PFSK-1 (cell line): ENCODE measurements around the gene DNAJB1.

Source experiments
- POLR2AphosphoS5 ChIP-seq: IDR thresholded peaks from 2 replicates; pipeline ENCODE4 v1.6.1; 2012; ENCODE audit warnings: low read depth, mild to moderate bottlenecking, control low read depth, low read length, moderate library complexity
- TAF1 ChIP-seq: IDR thresholded peaks from 2 replicates; pipeline ENCODE4 v1.6.1; 2012; ENCODE audit warnings: low read length, control low read depth, borderline replicate concordance; ENCODE audit not compliant: insufficient read depth
- TF ChIP-seq, protein P1 (sequence below), 2 experiments: IDR thresholded peaks; 2 replicates each; pipeline versions ENCODE4 v1.6.1 to v1.8.0; 2011 to 2012; ENCODE audit warnings: low read depth in 2 of 2, low read length in 2 of 2, control low read depth in 1 of 2, inconsistent platforms in 1 of 2, mild to moderate bottlenecking in 1 of 2, moderate library complexity in 1 of 2; ENCODE audit not compliant: insufficient read depth in 1 of 2

DNA sequence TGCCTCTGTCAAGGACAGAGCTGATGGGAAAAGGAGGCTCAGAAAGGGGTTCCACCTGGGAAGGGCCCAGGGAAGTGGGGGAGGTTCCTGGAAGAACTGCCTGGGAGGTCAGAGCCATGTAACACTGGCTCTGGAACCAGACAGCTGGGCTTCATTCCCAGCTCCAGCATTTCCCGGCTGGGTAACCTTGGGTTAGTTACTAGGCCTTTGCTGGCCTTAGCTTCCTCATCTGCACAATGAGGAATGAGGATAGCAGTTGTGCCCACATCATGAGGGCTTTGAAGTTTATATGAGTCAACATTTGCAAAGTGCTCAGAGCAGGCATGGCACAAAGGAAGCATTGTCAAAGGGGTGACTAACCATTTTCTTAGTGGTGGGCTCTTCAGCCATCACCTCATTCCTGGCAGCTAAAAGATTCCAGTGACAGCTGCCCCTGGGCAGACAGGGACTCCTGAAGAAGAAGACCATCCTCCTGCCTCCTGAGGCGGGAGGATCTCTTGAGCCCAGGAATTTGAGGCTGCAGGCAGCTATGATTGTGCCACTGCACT lies 1.7 kb upstream of the DNAJB1 start:
- TF ChIP-seq TAF1 (no peak), POLR2AphosphoS5 (no peak)
- TF ChIP-seq, protein P1, sequence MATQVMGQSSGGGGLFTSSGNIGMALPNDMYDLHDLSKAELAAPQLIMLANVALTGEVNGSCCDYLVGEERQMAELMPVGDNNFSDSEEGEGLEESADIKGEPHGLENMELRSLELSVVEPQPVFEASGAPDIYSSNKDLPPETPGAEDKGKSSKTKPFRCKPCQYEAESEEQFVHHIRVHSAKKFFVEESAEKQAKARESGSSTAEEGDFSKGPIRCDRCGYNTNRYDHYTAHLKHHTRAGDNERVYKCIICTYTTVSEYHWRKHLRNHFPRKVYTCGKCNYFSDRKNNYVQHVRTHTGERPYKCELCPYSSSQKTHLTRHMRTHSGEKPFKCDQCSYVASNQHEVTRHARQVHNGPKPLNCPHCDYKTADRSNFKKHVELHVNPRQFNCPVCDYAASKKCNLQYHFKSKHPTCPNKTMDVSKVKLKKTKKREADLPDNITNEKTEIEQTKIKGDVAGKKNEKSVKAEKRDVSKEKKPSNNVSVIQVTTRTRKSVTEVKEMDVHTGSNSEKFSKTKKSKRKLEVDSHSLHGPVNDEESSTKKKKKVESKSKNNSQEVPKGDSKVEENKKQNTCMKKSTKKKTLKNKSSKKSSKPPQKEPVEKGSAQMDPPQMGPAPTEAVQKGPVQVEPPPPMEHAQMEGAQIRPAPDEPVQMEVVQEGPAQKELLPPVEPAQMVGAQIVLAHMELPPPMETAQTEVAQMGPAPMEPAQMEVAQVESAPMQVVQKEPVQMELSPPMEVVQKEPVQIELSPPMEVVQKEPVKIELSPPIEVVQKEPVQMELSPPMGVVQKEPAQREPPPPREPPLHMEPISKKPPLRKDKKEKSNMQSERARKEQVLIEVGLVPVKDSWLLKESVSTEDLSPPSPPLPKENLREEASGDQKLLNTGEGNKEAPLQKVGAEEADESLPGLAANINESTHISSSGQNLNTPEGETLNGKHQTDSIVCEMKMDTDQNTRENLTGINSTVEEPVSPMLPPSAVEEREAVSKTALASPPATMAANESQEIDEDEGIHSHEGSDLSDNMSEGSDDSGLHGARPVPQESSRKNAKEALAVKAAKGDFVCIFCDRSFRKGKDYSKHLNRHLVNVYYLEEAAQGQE (IDR thresholded peaks at IDR 0.05; ENCODE audit: insufficient read depth in 1 of 2, low read depth in 2 of 2, low read length in 2 of 2), result no peak
